Neuronal stem cell (in vitro differentiated cells): Measurements from ENCODE around the gene THEM5.

Experiments used
- DNase-seq: peaks from one replicate; pipeline ENCODE4 v3.0.0-alpha.2; 2013; ENCODE audit warnings: low spot score
- H2AFZ ChIP-seq: one replicate; pipeline ENCODE4 v1.6.1; 2013; ENCODE audit warnings: mild to moderate bottlenecking, low read length, inconsistent platforms
- H2AK5ac ChIP-seq: 2 replicates; pipeline ENCODE4 v1.6.1; 2013; ENCODE audit warnings: low read depth, mild to moderate bottlenecking, inconsistent platforms, low read length, moderate library complexity, mixed read lengths
- H2BK120ac ChIP-seq: 2 replicates; pipeline ENCODE4 v1.6.1; 2013; ENCODE audit warnings: low read depth, mild to moderate bottlenecking, inconsistent platforms, low read length, moderate library complexity, mixed read lengths
- H2BK12ac ChIP-seq: one replicate; pipeline ENCODE4 v1.6.1; 2013; ENCODE audit warnings: low read length, inconsistent platforms
- H2BK15ac ChIP-seq: 2 replicates; pipeline ENCODE4 v1.6.1; 2013; ENCODE audit warnings: mild to moderate bottlenecking, low read length, inconsistent platforms, mixed read lengths
- H2BK5ac ChIP-seq: one replicate; pipeline ENCODE4 v1.6.1; 2013; ENCODE audit warnings: inconsistent platforms, mild to moderate bottlenecking, low read length, moderate library complexity
- H3K14ac ChIP-seq: one replicate; pipeline ENCODE4 v1.6.1; 2013; ENCODE audit warnings: low read length, inconsistent platforms
- H3K18ac ChIP-seq: 2 replicates; pipeline ENCODE4 v1.6.1; 2013; ENCODE audit warnings: low read length, inconsistent platforms
- H3K23ac ChIP-seq: 2 replicates; pipeline ENCODE4 v1.6.1; 2013; ENCODE audit warnings: low read depth, mild to moderate bottlenecking, mixed read lengths, low read length, inconsistent platforms; ENCODE audit not compliant: poor library complexity
- H3K27ac ChIP-seq: replicated peaks from 3 replicates; pipeline ENCODE4 v1.5.1; 2013; ENCODE audit warnings: low read length, inconsistent platforms
- H3K27me3 ChIP-seq, 3 experiments: 2 replicates each; pipeline ENCODE4 v1.6.1; 2013; ENCODE audit warnings: low read length in 3 of 3, mild to moderate bottlenecking in 2 of 3, inconsistent platforms in 1 of 3, low read depth in 1 of 3, mixed read lengths in 1 of 3, moderate library complexity in 1 of 3; ENCODE audit not compliant: control insufficient read depth in 3 of 3, insufficient read depth in 3 of 3
- H3K36me3 ChIP-seq, 2 donors: replicated peaks in 1 of 2; 2 replicates each; pipeline ENCODE4 v1.6.1; 2013; ENCODE audit warnings: low read length in 2 of 2; ENCODE audit not compliant: control insufficient read depth in 2 of 2, insufficient read depth in 2 of 2
- H3K4ac ChIP-seq: 2 replicates; pipeline ENCODE4 v1.6.1; 2013; ENCODE audit warnings: inconsistent platforms, mild to moderate bottlenecking, low read length, moderate library complexity
- H3K4me1 ChIP-seq, 2 donors: 1 replicate in 1 of 2; 2 replicates in 1 of 2; pipeline ENCODE4 v1.6.1; 2013; ENCODE audit warnings: low read length in 2 of 2, low read depth in 1 of 2; ENCODE audit not compliant: control insufficient read depth in 2 of 2, insufficient read depth in 1 of 2
- H3K4me2 ChIP-seq: one replicate; pipeline ENCODE4 v1.6.1; 2013; ENCODE audit warnings: mild to moderate bottlenecking, low read length, inconsistent platforms; ENCODE audit not compliant: insufficient read depth, poor library complexity, severe bottlenecking
- H3K4me3 ChIP-seq, 2 donors: 2 replicates each; pipeline ENCODE4 v1.5.1; 2013; ENCODE audit warnings: low read length in 2 of 2, mild to moderate bottlenecking in 2 of 2, inconsistent platforms in 1 of 2, moderate library complexity in 1 of 2
- H3K79me1 ChIP-seq: one replicate; pipeline ENCODE4 v1.6.1; 2013; ENCODE audit warnings: low read depth, mild to moderate bottlenecking, inconsistent platforms, low read length, moderate library complexity
- H3K9ac ChIP-seq: one replicate; pipeline ENCODE4 v1.6.1; 2013; ENCODE audit warnings: mild to moderate bottlenecking, low read depth, low read length, inconsistent platforms; ENCODE audit not compliant: poor library complexity
- H3K9me3 ChIP-seq, 2 donors: replicated peaks in 1 of 2; 2 replicates each; pipeline versions ENCODE3 to v1.6.1; 2013; ENCODE audit warnings: low read length in 2 of 2, mild to moderate bottlenecking in 2 of 2, inconsistent platforms in 1 of 2, low read depth in 1 of 2, mixed read lengths in 1 of 2, moderate library complexity in 1 of 2; ENCODE audit not compliant: control insufficient read depth in 2 of 2, insufficient read depth in 1 of 2
- H4K8ac ChIP-seq: one replicate; pipeline ENCODE4 v1.6.1; 2013; ENCODE audit warnings: low read depth, mild to moderate bottlenecking, inconsistent platforms, low read length, moderate library complexity
- H4K91ac ChIP-seq: one replicate; pipeline ENCODE4 v1.6.1; 2013; ENCODE audit warnings: low read length, low read depth, mild to moderate bottlenecking, inconsistent platforms; ENCODE audit not compliant: poor library complexity
- WGBS, 2 donors: extraction: QIAGEN DNeasy Blood & Tissue Kit; methylation state at CpG; one replicate each; pipeline ENCODE4 v1.1.7; 2013; ENCODE audit warnings: missing lambda C conversion rate in 2 of 2, mixed read lengths in 1 of 2; ENCODE audit not compliant: insufficient read length in 2 of 2, insufficient replicate concordance in 1 of 2; ENCODE audit errors: extremely low coverage in 2 of 2; 5-methylcytosine and 5-hydroxymethylcytosine counted together

Gene THEM5

GRCh38 chr1:151838222-151839081 is 15.1 kb downstream of the THEM5 start:
- no peak overlapping the region for H3K14ac ChIP-seq
- peak overlapping the region; percentile 43 for H4K8ac ChIP-seq
- H3K9ac ChIP-seq = peak overlapping the region; percentile 26
- no peak overlapping the region for H2AK5ac ChIP-seq
- H3K4me2 ChIP-seq = peak overlapping the region; percentile 98
- no peak overlapping the region for H3K27ac ChIP-seq
- H2AFZ ChIP-seq = peak overlapping the region; percentile 88
- H3K36me3 ChIP-seq = no peaks in the 10 kb centered on the region
- H3K18ac ChIP-seq = peak overlapping the region; percentile 81
- WGBS, 2 donors = no CpG with 5 or more reads among the region's 117 CpGs
- no peak overlapping the region for H2BK5ac ChIP-seq
- H3K79me1 ChIP-seq = no peaks in the 10 kb centered on the region
- DNase-seq = no peak
- H2BK120ac ChIP-seq = no peak overlapping the region
- H2BK12ac ChIP-seq = no peak overlapping the region
- H2BK15ac ChIP-seq = peak overlapping the region; percentile 79
- H4K91ac ChIP-seq = no peak overlapping the region
- peaks cover 0 to 6% of the 10 kb centered on the region in 2 donors for H3K9me3 ChIP-seq
- H3K4me1 ChIP-seq = peaks cover 8 to 16% of the 10 kb centered on the region in 2 donors
- peak overlapping the region; percentile 27 to 74 for H3K4me3 ChIP-seq
- peaks cover 22 to 82% (median 42%) of the 10 kb centered on the region in 3 experiments for H3K27me3 ChIP-seq
- peak overlapping the region; percentile 86 for H3K23ac ChIP-seq
- no peak overlapping the region for H3K4ac ChIP-seq

DNA sequence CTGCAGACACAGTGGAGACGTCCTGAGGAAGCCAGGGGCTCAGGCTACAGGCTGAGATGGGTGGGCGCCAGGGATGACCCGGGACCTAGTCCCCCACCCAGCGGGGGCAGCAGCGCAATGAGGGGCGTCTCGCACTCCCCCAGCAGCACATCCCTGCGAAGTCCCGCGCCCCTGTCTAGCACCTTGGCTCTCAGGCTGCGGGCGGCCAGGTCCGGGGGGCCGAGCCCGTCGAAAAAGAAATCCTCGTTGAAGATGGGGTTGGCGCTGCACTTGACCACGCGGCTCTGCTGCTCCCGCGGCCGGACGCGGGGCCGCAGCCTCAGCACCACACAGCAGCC is 15.7 kb downstream of the THEM5 start:
- Histone ChIP-seq H2BK120ac (no peak overlapping the region), H2BK5ac (no peak overlapping the region), H3K9me3 (peaks cover 0 to 6% of the 10 kb centered on the region in 2 donors), H4K8ac (no peak overlapping the region), H3K4ac (no peak overlapping the region), H3K4me3 (peak overlapping the region; percentile 27 to 72), H3K79me1 (no peaks in the 10 kb centered on the region), H2BK12ac (no peak overlapping the region), H3K14ac (no peak overlapping the region), H3K36me3 (no peaks in the 10 kb centered on the region), H4K91ac (no peak overlapping the region), H3K4me1 (peaks cover 8 to 16% of the 10 kb centered on the region in 2 donors), H3K27ac (no peak overlapping the region), H2AFZ (peak overlapping the region; percentile 88), H3K18ac (peak overlapping the region; percentile 71), H3K4me2 (peak overlapping the region; percentile 98), H2BK15ac (peak overlapping the region; percentile 79), H3K27me3 (peaks cover 22 to 82% (median 42%) of the 10 kb centered on the region in 3 experiments), H2AK5ac (peak overlapping the region; percentile 57), H3K9ac (peak overlapping the region; percentile 13), H3K23ac (no peak overlapping the region)
- no CpG with 5 or more reads among the region's 26 CpGs for WGBS, 2 donors
- DNase-seq = no peak

DNA sequence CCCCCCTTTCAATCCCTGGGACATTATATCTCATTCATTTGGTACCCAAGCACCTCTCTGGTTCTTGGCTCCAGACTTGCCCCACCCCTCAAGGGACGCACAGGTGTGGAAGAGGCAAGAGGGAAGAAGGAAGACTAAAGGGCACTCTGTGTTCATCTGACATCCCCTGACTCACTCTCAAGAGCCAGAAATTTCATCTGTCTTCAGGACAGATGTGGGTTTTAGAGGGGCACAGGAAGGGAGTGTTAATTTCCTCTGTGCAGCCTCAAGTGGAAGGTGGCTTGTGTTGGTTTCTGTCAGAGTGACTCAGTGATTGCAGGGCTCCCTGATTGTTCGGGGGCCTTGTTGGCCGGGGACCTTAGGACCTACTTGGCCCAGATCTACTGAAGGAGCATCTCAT is 16.3 kb downstream of the THEM5 start:
- no peaks in the 10 kb centered on the region for H3K79me1 ChIP-seq
- no peak for DNase-seq
- H2BK12ac ChIP-seq = no peak overlapping the region

DNA sequence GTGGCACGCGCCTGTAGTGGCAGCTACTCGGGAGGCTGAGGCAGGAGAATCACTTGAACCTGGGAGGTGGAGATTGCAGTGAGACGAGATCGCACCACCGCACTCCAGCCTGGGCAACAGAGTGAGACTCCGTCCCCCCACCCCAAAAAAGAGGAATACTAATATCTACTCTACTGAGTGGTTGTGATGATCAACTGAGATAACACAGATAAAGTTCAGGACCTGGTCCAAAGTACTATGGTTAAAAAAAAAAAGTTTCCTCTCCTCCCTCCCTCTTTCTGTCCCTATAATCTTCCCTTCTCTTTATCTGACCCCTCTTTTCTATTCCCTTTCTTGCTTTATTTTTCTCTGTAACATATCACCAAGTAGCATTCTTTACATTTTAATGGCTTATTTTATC is 17.9 kb downstream of the THEM5 start:
- Histone ChIP-seq H4K8ac (no peak overlapping the region), H3K18ac (no peak overlapping the region), H3K27me3 (peaks cover 22 to 91% (median 41%) of the 10 kb centered on the region in 3 experiments), H3K4me1 (peaks cover 8 to 16% of the 10 kb centered on the region in 2 donors), H3K9ac (no peak overlapping the region), H3K36me3 (no peaks in the 10 kb centered on the region), H3K27ac (no peak overlapping the region), H4K91ac (no peak overlapping the region), H3K4me2 (no peak overlapping the region), H3K79me1 (no peaks in the 10 kb centered on the region), H3K4me3 (no peak overlapping the region), H3K23ac (no peak overlapping the region), H2BK5ac (no peak overlapping the region), H3K9me3 (peaks cover 0 to 5% of the 10 kb centered on the region in 2 donors), H2AFZ (no peak overlapping the region), H2AK5ac (no peak overlapping the region), H2BK15ac (no peak overlapping the region), H2BK120ac (no peak overlapping the region), H2BK12ac (no peak overlapping the region), H3K14ac (no peak overlapping the region), H3K4ac (no peak overlapping the region)
- DNase-seq = no peak
- WGBS, 2 donors = no CpG with 5 or more reads among the region's 7 CpGs

More for the DNA sequence above, 16.3 kb downstream of the THEM5 start:
- Histone ChIP-seq H2BK120ac (no peak overlapping the region), H3K18ac (no peak overlapping the region), H2BK15ac (no peak overlapping the region), H3K4me2 (no peak overlapping the region), H2AFZ (no peak overlapping the region), H3K14ac (no peak overlapping the region), H3K9ac (no peak overlapping the region), H3K9me3 (peaks cover 0 to 6% of the 10 kb centered on the region in 2 donors), H3K4ac (no peak overlapping the region), H3K27ac (no peak overlapping the region), H4K8ac (no peak overlapping the region), H3K23ac (no peak overlapping the region), H3K36me3 (no peaks in the 10 kb centered on the region), H4K91ac (no peak overlapping the region), H2AK5ac (no peak overlapping the region), H3K27me3 (peaks cover 22 to 85% (median 42%) of the 10 kb centered on the region in 3 experiments), H3K4me3 (no peak overlapping the region), H2BK5ac (no peak overlapping the region), H3K4me1 (peaks cover 8 to 16% of the 10 kb centered on the region in 2 donors)
- WGBS, 2 donors = no CpG with 5 or more reads among the region's 3 CpGs
